Thoracic aorta (tissue), 2 donors: ENCODE results near the gene PRMT7. TPM values are rescaled to one million over a fixed set of nuclear protein-coding genes. Genes with fewer than 3 reads are reported as not detected.
A peak's percentile ranks its signal among the peaks of the same experiment; 100 is the strongest.

Source experiments
- ATAC-seq: fragments of 150-250 bp; one replicate; pipeline ENCODE4 v1.8.0; 2017; ENCODE audit warnings: low read depth; ENCODE audit not compliant: insufficient number of reproducible peaks, low FRiP score
- DNase-seq: peaks from one replicate; pipeline ENCODE4 v3.0.0-alpha.2; 2020; ENCODE audit warnings: low spot score
- H3K27ac ChIP-seq, 2 donors: fragments of 200-600 bp; sonication (generic); 1 replicate in 1 of 2; 2 replicates in 1 of 2; pipeline ENCODE4 v1.5.1; 2016; ENCODE audit warnings: mild to moderate bottlenecking in 2 of 2, moderate library complexity in 2 of 2
- H3K27me3 ChIP-seq: fragments of 200-600 bp; sonication (generic); replicated peaks from 2 replicates; pipeline ENCODE4 v1.6.0; 2016; ENCODE audit warnings: mild to moderate bottlenecking; ENCODE audit not compliant: insufficient read depth
- H3K36me3 ChIP-seq: fragments of 200-600 bp; sonication (generic); one replicate; pipeline ENCODE4 v1.5.1; 2016
- H3K4me1 ChIP-seq, 2 donors: fragments of 200-600 bp; sonication (generic); 1 replicate in 1 of 2; 2 replicates in 1 of 2; pipeline versions ENCODE4 v1.5.1 to v1.6.0; 2016; ENCODE audit warnings: low read depth in 2 of 2, mild to moderate bottlenecking in 1 of 2; ENCODE audit not compliant: control insufficient read depth in 1 of 2
- H3K4me3 ChIP-seq: fragments of 200-600 bp; sonication (generic); 2 replicates; pipeline ENCODE4 v1.5.1; 2016; ENCODE audit warnings: mild to moderate bottlenecking
- H3K9me3 ChIP-seq: fragments of 200-600 bp; sonication (generic); 2 replicates; pipeline ENCODE4 v1.5.1; 2016
- total RNA-seq, 2 donors: library from RNA; depleted of rRNA; stranded (reverse); fragments of >200 nt; gene quantifications; one replicate each; pipeline versions ENCODE4 v1.1.0 to v1.2.3, GENCODE V29; 2016
- TF ChIP-seq, protein P1 (sequence below): fragments of 200-600 bp; sonication (generic); IDR thresholded peaks from one replicate; pipeline ENCODE4 v1.5.1; 2019; ENCODE audit warnings: antibody characterized with exemption

The PRMT7 gene
- total RNA-seq, 2 donors from 2014 or later: 46.6 to 74.2 TPM

DNA sequence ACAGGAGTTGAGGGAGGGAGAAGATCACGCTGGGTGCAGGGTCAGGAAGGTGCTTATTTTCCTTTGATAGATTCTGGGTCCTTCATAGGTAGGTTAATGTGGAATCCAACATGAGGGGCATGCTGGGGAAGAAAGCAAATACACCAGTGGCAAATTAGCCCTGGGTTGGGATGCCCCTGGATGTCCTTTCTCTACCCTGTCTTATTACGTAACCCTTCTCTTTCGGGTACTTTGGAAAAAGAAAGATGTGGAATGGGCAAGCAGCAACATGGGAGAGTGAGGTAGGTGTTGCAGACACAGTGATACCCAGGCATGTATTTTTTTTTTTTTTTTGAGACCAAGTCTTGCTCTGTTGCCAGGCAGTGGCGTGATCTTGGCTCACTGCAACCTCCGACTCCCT is 37.4 kb upstream of the PRMT7 start:
- H3K27me3 ChIP-seq: no peaks in the 10 kb centered on the region
- no peaks in the 10 kb centered on the region for H3K9me3 ChIP-seq
- TF ChIP-seq, protein P1, sequence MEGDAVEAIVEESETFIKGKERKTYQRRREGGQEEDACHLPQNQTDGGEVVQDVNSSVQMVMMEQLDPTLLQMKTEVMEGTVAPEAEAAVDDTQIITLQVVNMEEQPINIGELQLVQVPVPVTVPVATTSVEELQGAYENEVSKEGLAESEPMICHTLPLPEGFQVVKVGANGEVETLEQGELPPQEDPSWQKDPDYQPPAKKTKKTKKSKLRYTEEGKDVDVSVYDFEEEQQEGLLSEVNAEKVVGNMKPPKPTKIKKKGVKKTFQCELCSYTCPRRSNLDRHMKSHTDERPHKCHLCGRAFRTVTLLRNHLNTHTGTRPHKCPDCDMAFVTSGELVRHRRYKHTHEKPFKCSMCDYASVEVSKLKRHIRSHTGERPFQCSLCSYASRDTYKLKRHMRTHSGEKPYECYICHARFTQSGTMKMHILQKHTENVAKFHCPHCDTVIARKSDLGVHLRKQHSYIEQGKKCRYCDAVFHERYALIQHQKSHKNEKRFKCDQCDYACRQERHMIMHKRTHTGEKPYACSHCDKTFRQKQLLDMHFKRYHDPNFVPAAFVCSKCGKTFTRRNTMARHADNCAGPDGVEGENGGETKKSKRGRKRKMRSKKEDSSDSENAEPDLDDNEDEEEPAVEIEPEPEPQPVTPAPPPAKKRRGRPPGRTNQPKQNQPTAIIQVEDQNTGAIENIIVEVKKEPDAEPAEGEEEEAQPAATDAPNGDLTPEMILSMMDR: no peak
- H3K4me1 ChIP-seq: peaks cover 23 to 44% of the 10 kb centered on the region in 2 donors
- DNase-seq (no peak), ATAC-seq (no peak)
- H3K36me3 ChIP-seq: peaks cover 7% of the 10 kb centered on the region
- no peak overlapping the region for H3K27ac ChIP-seq
- no peak overlapping the region for H3K4me3 ChIP-seq

DNA sequence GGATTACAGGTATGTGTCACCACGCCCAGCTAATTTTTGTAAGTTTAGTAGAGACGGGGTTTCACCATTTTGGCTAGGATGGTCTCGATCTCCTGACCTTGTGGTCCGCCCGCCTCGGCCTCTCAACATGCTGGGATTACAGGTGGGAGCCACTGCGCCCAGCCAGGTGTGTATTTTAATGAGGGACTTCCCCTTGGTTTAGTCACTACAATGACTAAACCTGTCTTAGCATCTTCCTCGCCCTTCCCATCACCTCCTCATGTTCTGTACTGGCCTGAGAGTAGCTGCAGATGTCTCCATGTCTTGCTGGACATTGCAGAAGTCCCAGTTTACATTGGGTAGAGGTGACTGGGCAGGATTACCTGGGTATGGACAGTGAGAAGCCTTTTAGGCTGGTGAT is 36.9 kb upstream of the PRMT7 start:
- Histone ChIP-seq H3K4me1 (peaks cover 23 to 41% of the 10 kb centered on the region in 2 donors), H3K27ac (peak overlapping the region in 1 of 2 donors; percentile 13), H3K4me3 (no peak overlapping the region), H3K36me3 (peaks cover 7% of the 10 kb centered on the region), H3K27me3 (no peaks in the 10 kb centered on the region), H3K9me3 (no peaks in the 10 kb centered on the region)
- TF ChIP-seq, protein P1: no peak
- ATAC-seq: no peak
- DNase-seq: no peak

DNA sequence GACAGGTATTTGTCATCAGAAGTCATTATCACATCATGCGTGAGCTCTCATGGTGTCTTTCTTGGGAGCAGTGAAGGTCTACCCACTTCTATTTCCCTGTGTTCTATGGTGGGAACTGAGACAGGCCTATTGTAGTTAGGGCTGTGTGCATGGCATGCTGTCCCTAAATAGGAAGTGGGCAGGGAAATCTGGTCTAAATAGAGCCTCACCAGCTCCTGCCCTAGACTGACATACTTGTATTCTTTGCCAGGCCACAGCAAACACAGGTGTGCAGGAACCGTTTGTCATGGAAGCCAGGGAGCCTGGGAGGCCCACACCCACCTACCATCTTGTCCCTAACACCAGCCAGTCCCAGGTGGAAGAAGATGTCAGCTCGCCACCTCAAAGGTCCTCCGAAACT is 36.4 kb upstream of the PRMT7 start:
- Histone ChIP-seq H3K27me3 (no peaks in the 10 kb centered on the region), H3K27ac (peak overlapping the region in 1 of 2 donors; percentile 56), H3K36me3 (peaks cover 7% of the 10 kb centered on the region), H3K4me3 (no peak overlapping the region), H3K4me1 (peaks cover 23 to 40% of the 10 kb centered on the region in 2 donors), H3K9me3 (no peaks in the 10 kb centered on the region)
- DNase-seq (no peak), ATAC-seq (no peak)
- TF ChIP-seq, protein P1: no peak

DNA sequence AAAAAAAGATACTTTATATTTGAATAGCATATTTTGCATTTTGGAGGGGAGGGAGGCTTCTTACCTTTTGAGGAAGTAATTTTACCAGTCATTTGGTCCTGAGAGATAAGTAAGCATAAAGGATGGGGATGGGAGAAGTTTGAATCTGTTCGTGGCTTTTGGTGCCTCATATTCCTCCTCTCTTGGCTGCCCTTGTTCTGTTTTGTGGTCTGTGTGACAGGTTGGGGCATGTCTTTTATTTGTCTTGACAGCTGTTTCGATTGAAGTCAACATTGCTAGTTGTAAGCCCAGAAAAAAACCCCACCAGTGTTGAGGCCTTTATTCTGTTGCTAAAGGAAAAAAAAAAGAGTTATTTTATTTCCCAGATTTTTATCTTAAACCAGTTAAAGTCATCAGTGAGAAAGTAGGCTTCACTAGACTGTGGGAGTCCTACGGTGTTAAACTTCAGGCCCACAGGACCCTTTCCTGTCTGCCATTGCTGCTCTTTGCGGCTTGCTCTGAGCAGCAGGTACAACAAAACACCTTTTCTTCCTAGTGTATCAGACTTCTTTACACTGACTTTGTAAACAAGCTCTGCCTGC is 35.1 kb upstream of the PRMT7 start:
- Histone ChIP-seq H3K36me3 (peaks cover 7% of the 10 kb centered on the region), H3K27me3 (no peaks in the 10 kb centered on the region), H3K27ac (peak overlapping the region; percentile 56 to 74), H3K9me3 (no peaks in the 10 kb centered on the region), H3K4me1 (peaks cover 23 to 33% of the 10 kb centered on the region in 2 donors), H3K4me3 (no peak overlapping the region)
- TF ChIP-seq, protein P1: no peak
- ATAC-seq (no peak), DNase-seq (no peak)

DNA sequence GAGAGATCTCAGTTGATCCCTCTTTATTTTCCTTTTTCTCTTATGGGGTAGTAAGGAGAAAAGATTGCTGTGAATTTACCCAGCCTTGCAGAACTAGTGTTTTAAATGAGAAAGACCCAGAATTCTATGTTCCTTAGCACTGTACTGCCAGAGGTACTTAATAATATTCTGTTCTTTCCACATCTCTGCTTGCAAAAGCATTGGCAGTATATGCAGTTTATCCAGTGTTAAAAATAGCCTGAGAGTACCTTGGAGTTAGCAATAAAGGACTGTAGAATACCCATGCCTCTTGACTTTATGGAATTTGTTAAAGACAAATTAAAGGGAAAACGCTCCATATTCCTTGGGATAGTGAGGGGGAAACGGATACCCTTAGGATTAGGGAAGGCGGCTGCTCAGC is 34.6 kb upstream of the PRMT7 start:
- H3K27ac ChIP-seq: peak overlapping the region; percentile 62 to 74
- peak overlapping the region; percentile 7 for H3K4me3 ChIP-seq
- peaks cover 23 to 32% of the 10 kb centered on the region in 2 donors for H3K4me1 ChIP-seq
- H3K27me3 ChIP-seq: no peaks in the 10 kb centered on the region
- DNase-seq (no peak), ATAC-seq (no peak)
- TF ChIP-seq, protein P1: no peak
- H3K9me3 ChIP-seq: no peaks in the 10 kb centered on the region
- H3K36me3 ChIP-seq: peaks cover 7% of the 10 kb centered on the region
